ENCODE results near the gene PRR13. TPM values are rescaled to one million over a fixed set of nuclear protein-coding genes. Genes with fewer than 3 reads are reported as not detected.

PRR13 gene
- total and polyA plus RNA-seq, 9 of the 15 experiments (the other 6 are each of a cell fraction or from before 2014, with no cell fraction given), result 117 to 835 (median 285) TPM

DNA sequence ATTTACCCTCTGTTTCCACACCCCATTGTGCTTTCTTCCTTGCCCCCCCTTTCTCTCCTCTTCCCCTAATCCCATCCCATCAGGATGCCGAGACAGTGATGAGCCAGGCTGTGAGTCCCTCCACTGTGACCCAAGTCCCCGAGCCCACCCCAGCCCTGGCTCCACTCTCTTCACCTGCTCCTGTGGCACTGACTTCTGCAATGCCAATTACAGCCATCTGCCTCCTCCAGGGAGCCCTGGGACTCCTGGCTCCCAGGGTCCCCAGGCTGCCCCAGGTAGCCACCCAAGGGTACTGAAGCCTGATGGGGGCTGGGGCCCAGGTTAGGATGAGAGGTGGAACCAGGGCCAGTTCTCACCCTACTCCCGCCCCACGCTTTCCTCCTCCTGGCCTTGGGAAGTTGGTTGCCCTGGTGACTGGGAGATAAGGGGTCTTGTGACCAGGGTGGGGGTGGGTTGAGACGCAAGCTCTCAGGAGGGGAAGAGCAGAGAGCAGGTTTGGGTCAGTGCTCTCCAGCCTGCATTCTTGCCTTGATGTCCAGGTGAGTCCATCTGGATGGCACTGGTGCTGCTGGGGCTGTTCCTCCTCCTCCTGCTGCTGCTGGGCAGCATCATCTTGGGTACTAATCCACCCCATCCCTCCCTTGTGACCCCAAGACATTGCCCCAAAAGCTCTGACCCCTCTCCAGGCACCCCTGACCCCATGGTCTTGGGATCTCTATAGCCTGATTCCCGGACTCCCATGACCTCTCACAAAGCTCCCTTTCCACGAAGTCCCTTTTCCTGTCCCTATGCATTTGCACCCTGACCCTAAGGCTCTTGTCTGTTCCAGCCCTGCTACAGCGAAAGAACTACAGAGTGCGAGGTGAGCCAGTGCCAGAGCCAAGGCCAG lies 16.7 kb upstream of the PRR13 start (continued):
- TF ChIP-seq MEF2A (IDR thresholded peaks at IDR 0.05; ENCODE audit: control insufficient read depth, low read depth, low read length) (no peak), ZC3H8 (IDR thresholded peaks at IDR 0.05) (no peak), ZNF263 (CRISPR knock-in tag; IDR thresholded peaks at IDR 0.05; ENCODE audit: borderline replicate concordance) (peak; percentile 48; the same call in 1 of the 2 replicates), IRF2 (CRISPR knock-in tag; IDR thresholded peaks at IDR 0.05) (no peak), SOX6 (IDR thresholded peaks at IDR 0.05) (peak; percentile 15; the same call in 1 of the 2 replicates)
- TF ChIP-seq, protein P1, sequence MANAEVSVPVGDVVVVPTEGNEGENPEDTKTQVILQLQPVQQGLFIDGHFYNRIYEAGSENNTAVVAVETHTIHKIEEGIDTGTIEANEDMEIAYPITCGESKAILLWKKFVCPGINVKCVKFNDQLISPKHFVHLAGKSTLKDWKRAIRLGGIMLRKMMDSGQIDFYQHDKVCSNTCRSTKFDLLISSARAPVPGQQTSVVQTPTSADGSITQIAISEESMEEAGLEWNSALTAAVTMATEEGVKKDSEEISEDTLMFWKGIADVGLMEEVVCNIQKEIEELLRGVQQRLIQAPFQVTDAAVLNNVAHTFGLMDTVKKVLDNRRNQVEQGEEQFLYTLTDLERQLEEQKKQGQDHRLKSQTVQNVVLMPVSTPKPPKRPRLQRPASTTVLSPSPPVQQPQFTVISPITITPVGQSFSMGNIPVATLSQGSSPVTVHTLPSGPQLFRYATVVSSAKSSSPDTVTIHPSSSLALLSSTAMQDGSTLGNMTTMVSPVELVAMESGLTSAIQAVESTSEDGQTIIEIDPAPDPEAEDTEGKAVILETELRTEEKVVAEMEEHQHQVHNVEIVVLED (CRISPR knock-in tag; IDR thresholded peaks at IDR 0.05), result no peak
- TF ChIP-seq, protein P2, sequence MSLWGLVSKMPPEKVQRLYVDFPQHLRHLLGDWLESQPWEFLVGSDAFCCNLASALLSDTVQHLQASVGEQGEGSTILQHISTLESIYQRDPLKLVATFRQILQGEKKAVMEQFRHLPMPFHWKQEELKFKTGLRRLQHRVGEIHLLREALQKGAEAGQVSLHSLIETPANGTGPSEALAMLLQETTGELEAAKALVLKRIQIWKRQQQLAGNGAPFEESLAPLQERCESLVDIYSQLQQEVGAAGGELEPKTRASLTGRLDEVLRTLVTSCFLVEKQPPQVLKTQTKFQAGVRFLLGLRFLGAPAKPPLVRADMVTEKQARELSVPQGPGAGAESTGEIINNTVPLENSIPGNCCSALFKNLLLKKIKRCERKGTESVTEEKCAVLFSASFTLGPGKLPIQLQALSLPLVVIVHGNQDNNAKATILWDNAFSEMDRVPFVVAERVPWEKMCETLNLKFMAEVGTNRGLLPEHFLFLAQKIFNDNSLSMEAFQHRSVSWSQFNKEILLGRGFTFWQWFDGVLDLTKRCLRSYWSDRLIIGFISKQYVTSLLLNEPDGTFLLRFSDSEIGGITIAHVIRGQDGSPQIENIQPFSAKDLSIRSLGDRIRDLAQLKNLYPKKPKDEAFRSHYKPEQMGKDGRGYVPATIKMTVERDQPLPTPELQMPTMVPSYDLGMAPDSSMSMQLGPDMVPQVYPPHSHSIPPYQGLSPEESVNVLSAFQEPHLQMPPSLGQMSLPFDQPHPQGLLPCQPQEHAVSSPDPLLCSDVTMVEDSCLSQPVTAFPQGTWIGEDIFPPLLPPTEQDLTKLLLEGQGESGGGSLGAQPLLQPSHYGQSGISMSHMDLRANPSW (CRISPR knock-in tag; IDR thresholded peaks at IDR 0.05), result no peak
- TF ChIP-seq, protein P3, sequence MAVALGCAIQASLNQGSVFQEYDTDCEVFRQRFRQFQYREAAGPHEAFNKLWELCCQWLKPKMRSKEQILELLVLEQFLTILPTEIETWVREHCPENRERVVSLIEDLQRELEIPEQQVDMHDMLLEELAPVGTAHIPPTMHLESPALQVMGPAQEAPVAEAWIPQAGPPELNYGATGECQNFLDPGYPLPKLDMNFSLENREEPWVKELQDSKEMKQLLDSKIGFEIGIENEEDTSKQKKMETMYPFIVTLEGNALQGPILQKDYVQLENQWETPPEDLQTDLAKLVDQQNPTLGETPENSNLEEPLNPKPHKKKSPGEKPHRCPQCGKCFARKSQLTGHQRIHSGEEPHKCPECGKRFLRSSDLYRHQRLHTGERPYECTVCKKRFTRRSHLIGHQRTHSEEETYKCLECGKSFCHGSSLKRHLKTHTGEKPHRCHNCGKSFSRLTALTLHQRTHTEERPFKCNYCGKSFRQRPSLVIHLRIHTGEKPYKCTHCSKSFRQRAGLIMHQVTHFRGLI (CRISPR knock-in tag; IDR thresholded peaks at IDR 0.05), result no peak
- TF ChIP-seq, protein P4, sequence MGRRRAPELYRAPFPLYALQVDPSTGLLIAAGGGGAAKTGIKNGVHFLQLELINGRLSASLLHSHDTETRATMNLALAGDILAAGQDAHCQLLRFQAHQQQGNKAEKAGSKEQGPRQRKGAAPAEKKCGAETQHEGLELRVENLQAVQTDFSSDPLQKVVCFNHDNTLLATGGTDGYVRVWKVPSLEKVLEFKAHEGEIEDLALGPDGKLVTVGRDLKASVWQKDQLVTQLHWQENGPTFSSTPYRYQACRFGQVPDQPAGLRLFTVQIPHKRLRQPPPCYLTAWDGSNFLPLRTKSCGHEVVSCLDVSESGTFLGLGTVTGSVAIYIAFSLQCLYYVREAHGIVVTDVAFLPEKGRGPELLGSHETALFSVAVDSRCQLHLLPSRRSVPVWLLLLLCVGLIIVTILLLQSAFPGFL (CRISPR knock-in tag; IDR thresholded peaks at IDR 0.05), result no peak; the same call in 1 of the 2 replicates
- TF ChIP-seq, protein P5, sequence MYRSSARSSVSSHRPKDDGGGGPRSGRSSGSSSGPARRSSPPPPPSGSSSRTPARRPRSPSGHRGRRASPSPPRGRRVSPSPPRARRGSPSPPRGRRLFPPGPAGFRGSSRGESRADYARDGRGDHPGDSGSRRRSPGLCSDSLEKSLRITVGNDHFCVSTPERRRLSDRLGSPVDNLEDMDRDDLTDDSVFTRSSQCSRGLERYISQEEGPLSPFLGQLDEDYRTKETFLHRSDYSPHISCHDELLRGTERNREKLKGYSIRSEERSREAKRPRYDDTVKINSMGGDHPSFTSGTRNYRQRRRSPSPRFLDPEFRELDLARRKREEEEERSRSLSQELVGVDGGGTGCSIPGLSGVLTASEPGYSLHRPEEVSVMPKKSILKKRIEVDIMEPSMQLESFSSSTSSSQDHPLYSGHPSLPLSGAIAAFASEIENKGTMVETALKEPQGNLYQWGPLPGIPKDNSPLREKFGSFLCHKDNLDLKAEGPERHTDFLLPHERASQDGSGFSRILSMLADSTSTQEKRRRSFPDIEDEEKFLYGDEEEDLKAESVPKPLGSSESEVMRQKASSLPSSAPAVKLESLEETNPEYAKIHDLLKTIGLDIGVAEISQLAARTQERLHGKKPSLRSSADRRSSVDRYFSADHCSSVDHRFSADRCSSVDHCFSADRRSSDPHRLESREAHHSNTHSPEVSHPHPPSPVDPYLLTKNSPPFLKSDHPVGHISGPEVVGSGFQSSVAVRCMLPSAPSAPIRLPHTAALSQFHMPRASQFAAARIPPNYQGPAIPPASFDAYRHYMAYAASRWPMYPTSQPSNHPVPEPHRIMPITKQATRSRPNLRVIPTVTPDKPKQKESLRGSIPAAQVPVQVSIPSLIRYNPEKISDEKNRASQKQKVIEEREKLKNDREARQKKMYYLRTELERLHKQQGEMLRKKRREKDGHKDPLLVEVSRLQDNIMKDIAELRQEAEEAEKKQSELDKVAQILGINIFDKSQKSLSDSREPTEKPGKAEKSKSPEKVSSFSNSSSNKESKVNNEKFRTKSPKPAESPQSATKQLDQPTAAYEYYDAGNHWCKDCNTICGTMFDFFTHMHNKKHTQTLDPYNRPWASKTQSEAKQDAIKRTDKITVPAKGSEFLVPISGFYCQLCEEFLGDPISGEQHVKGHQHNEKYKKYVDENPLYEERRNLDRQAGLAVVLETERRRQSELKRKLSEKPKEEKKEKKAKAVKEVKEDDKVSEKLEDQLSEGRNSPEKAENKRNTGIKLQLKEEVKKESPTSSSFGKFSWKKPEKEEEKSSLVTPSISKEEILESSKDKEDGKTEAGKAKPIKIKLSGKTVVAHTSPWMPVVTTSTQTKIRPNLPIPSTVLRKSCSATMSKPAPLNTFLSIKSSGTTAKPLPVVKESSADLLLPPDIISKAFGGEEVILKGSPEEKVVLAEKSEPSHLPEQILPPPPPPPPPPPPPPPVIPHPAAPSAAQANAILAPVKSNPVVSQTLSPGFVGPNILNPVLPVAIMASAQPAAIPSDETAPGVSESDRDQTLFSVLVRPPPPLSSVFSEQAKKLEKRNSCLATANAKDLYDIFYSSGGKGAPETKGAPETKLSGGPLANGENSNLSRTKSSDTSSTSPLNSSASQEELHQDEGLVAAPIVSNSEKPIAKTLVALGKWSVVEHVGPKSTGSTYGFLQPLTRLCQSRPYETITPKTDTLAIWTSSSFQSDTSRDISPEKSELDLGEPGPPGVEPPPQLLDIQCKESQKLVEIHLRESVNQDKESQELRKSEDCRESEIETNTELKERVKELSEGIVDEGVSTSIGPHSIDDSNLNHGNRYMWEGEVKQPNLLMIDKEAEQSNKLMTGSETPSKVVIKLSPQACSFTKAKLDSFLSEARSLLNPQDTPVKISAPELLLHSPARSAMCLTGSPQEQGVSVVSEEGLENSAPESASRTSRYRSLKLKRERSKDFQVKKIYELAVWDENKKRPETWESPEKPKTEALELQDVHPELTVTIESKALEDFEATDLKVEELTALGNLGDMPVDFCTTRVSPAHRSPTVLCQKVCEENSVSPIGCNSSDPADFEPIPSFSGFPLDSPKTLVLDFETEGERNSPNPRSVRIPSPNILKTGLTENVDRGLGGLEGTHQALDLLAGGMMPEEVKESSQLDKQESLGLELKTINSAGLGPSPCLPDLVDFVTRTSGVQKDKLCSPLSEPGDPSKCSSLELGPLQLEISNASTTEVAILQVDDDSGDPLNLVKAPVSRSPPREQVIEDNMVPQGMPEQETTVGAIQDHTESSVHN (IDR thresholded peaks at IDR 0.05; ENCODE audit: borderline replicate concordance in 1 of 2, low read depth in 1 of 2), result no peak

All from K562 (cell line).